Measurements from ENCODE around the gene TSR1. TPM values are rescaled to one million over a fixed set of nuclear protein-coding genes. Genes with fewer than 3 reads are reported as not detected.

TSR1 gene
- total and polyA plus RNA-seq, 9 of the 15 experiments (the other 6 are each of a cell fraction or from before 2014, with no cell fraction given): 16.4 to 87.5 (median 55.2) TPM

DNA sequence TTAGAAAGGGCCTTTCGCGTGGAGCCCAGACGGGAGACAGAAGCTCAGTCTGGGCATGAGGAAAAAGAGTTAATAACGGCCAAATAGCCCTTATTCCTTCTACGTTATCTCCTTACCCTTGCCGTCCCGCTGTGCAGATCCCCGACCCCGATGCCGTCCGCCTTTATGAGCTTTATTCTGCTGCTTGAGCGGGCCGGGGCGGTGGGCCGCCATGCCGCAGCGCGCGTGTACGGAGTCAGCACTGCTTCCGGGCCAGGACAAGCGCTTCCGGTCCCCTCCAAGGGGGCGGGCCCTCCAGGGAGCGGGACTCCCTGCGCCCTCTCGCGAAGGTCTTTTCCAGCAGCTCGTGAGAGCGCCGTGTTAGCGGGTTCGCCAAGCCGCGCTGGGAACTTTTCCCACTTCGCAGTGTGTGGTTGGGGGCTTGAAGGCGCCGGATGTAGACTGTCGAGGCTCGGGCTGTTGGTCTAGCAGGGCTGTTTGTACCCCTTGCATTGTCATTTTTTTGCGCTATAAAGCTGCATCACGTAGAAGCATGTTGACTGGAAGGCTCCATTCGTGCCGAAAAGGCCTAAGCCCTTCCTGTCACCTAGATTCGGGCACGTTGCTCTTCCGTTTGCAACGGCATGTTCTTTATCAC lies at the start of gene TSR1 (continued):
- TF ChIP-seq, protein P1, sequence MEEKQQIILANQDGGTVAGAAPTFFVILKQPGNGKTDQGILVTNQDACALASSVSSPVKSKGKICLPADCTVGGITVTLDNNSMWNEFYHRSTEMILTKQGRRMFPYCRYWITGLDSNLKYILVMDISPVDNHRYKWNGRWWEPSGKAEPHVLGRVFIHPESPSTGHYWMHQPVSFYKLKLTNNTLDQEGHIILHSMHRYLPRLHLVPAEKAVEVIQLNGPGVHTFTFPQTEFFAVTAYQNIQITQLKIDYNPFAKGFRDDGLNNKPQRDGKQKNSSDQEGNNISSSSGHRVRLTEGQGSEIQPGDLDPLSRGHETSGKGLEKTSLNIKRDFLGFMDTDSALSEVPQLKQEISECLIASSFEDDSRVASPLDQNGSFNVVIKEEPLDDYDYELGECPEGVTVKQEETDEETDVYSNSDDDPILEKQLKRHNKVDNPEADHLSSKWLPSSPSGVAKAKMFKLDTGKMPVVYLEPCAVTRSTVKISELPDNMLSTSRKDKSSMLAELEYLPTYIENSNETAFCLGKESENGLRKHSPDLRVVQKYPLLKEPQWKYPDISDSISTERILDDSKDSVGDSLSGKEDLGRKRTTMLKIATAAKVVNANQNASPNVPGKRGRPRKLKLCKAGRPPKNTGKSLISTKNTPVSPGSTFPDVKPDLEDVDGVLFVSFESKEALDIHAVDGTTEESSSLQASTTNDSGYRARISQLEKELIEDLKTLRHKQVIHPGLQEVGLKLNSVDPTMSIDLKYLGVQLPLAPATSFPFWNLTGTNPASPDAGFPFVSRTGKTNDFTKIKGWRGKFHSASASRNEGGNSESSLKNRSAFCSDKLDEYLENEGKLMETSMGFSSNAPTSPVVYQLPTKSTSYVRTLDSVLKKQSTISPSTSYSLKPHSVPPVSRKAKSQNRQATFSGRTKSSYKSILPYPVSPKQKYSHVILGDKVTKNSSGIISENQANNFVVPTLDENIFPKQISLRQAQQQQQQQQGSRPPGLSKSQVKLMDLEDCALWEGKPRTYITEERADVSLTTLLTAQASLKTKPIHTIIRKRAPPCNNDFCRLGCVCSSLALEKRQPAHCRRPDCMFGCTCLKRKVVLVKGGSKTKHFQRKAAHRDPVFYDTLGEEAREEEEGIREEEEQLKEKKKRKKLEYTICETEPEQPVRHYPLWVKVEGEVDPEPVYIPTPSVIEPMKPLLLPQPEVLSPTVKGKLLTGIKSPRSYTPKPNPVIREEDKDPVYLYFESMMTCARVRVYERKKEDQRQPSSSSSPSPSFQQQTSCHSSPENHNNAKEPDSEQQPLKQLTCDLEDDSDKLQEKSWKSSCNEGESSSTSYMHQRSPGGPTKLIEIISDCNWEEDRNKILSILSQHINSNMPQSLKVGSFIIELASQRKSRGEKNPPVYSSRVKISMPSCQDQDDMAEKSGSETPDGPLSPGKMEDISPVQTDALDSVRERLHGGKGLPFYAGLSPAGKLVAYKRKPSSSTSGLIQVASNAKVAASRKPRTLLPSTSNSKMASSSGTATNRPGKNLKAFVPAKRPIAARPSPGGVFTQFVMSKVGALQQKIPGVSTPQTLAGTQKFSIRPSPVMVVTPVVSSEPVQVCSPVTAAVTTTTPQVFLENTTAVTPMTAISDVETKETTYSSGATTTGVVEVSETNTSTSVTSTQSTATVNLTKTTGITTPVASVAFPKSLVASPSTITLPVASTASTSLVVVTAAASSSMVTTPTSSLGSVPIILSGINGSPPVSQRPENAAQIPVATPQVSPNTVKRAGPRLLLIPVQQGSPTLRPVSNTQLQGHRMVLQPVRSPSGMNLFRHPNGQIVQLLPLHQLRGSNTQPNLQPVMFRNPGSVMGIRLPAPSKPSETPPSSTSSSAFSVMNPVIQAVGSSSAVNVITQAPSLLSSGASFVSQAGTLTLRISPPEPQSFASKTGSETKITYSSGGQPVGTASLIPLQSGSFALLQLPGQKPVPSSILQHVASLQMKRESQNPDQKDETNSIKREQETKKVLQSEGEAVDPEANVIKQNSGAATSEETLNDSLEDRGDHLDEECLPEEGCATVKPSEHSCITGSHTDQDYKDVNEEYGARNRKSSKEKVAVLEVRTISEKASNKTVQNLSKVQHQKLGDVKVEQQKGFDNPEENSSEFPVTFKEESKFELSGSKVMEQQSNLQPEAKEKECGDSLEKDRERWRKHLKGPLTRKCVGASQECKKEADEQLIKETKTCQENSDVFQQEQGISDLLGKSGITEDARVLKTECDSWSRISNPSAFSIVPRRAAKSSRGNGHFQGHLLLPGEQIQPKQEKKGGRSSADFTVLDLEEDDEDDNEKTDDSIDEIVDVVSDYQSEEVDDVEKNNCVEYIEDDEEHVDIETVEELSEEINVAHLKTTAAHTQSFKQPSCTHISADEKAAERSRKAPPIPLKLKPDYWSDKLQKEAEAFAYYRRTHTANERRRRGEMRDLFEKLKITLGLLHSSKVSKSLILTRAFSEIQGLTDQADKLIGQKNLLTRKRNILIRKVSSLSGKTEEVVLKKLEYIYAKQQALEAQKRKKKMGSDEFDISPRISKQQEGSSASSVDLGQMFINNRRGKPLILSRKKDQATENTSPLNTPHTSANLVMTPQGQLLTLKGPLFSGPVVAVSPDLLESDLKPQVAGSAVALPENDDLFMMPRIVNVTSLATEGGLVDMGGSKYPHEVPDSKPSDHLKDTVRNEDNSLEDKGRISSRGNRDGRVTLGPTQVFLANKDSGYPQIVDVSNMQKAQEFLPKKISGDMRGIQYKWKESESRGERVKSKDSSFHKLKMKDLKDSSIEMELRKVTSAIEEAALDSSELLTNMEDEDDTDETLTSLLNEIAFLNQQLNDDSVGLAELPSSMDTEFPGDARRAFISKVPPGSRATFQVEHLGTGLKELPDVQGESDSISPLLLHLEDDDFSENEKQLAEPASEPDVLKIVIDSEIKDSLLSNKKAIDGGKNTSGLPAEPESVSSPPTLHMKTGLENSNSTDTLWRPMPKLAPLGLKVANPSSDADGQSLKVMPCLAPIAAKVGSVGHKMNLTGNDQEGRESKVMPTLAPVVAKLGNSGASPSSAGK (IDR thresholded peaks at IDR 0.05): peak; percentile 93
- peak; percentile 98 for TF ChIP-seq C11orf30 (IDR thresholded peaks at IDR 0.05; ENCODE audit: low read depth)
- TF ChIP-seq SMC3 (conservative IDR thresholded peaks at IDR 0.05; ENCODE audit: insufficient read depth, low read depth, low read length): no peak
- TF ChIP-seq MTA3 (IDR thresholded peaks at IDR 0.05; ENCODE audit: borderline replicate concordance): peak; percentile 48; the same call in 1 of the 2 replicates
- TF ChIP-seq GABPB2 (CRISPR knock-in tag; conservative IDR thresholded peaks at IDR 0.05): no peak
- no peak for TF ChIP-seq DACH1 (IDR thresholded peaks at IDR 0.05; ENCODE audit: partially characterized antibody)
- TF ChIP-seq POLR2A (conservative IDR thresholded peaks at IDR 0.05): peak; percentile 91
- TF ChIP-seq ATF1 (CRISPR knock-in tag; IDR thresholded peaks at IDR 0.05): no peak
- peak; percentile 58 for TF ChIP-seq ATF1 (tag; IDR thresholded peaks at IDR 0.05)
- TF ChIP-seq EZH2 (IDR thresholded peaks at IDR 0.05; ENCODE audit: borderline replicate concordance, low read depth, low read length): no peak
- TF ChIP-seq HNRNPK (IDR thresholded peaks at IDR 0.05; ENCODE audit: low read depth, low read length, poor library complexity, severe bottlenecking): no peak
- TF ChIP-seq ZNF224 (CRISPR knock-in tag; IDR thresholded peaks at IDR 0.05): no peak
- TF ChIP-seq, protein P2, sequence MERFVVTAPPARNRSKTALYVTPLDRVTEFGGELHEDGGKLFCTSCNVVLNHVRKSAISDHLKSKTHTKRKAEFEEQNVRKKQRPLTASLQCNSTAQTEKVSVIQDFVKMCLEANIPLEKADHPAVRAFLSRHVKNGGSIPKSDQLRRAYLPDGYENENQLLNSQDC (CRISPR knock-in tag; IDR thresholded peaks at IDR 0.05): no peak
- TF ChIP-seq MTA2 (IDR thresholded peaks at IDR 0.05; ENCODE audit: low read depth): peak; percentile 59; the same call in 1 of the 2 replicates
- peak; percentile 45 to 54; a peak in 3 of 4 replicates for TF ChIP-seq NRF1 (conservative IDR thresholded peaks at IDR 0.05 in 1 of 2, IDR thresholded peaks at IDR 0.05 in 1 of 2)
- TF ChIP-seq, protein P3, sequence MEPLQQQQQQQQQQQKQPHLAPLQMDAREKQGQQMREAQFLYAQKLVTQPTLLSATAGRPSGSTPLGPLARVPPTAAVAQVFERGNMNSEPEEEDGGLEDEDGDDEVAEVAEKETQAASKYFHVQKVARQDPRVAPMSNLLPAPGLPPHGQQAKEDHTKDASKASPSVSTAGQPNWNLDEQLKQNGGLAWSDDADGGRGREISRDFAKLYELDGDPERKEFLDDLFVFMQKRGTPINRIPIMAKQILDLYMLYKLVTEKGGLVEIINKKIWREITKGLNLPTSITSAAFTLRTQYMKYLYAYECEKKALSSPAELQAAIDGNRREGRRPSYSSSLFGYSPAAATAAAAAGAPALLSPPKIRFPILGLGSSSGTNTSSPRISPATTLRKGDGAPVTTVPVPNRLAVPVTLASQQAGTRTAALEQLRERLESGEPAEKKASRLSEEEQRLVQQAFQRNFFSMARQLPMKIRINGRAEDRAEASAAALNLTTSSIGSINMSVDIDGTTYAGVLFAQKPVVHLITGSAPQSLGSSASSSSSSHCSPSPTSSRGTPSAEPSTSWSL (CRISPR knock-in tag; IDR thresholded peaks at IDR 0.05; ENCODE audit: borderline replicate concordance): no peak
